ENCODE results near the gene VPS37C. TPM values are rescaled to one million over a fixed set of nuclear protein-coding genes. Genes with fewer than 3 reads are reported as not detected.

Gene VPS37C
- total RNA-seq, 1 experiment from 2014 or later: 24.0 TPM

DNA sequence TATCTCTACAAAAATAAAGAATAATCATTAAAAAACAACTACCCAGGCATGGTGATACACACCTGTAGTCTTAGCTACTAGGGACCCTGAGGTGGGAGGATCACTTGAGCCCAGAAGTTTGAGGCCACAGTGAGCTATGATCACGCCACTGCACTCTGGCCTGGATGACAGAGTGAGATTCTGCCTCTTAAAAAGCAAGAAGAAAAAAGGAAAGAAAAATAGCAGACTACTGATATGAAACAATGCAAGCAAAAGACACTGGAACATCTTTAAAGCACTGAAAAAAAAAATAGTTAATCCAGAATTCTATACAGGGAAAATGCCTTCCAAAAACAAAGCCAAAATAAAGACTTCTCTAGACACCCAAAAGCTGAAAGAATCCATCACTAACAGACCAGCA lies 5.9 kb downstream of the VPS37C start:
- ChIA-PET POLR2A (no interaction called here), CTCF (no interaction called here)
- Histone ChIP-seq H3K4me3 (ENCODE audit: low read depth in 2 of 2, low read length in 2 of 2) (no peak overlapping the region), H3K27ac (ENCODE audit: low read length) (no peak overlapping the region), H3K9me3 (ENCODE audit: control insufficient read depth, insufficient read depth, low read depth, low read length) (peaks cover 14% of the 10 kb centered on the region; the same call in 1 of the 2 replicates), H3K4me1 (ENCODE audit: control insufficient read depth, insufficient read depth, low read length) (peaks cover 43% of the 10 kb centered on the region), H3K36me3 (ENCODE audit: control insufficient read depth, insufficient read depth, low read length) (no peaks in the 10 kb centered on the region), H3K27me3 (ENCODE audit: control insufficient read depth, insufficient read depth, low read length) (no peaks in the 10 kb centered on the region)
- TF ChIP-seq POLR2AphosphoS5 (IDR thresholded peaks at IDR 0.05; ENCODE audit: low read depth, low read length): no peak
- TF ChIP-seq, protein P1, sequence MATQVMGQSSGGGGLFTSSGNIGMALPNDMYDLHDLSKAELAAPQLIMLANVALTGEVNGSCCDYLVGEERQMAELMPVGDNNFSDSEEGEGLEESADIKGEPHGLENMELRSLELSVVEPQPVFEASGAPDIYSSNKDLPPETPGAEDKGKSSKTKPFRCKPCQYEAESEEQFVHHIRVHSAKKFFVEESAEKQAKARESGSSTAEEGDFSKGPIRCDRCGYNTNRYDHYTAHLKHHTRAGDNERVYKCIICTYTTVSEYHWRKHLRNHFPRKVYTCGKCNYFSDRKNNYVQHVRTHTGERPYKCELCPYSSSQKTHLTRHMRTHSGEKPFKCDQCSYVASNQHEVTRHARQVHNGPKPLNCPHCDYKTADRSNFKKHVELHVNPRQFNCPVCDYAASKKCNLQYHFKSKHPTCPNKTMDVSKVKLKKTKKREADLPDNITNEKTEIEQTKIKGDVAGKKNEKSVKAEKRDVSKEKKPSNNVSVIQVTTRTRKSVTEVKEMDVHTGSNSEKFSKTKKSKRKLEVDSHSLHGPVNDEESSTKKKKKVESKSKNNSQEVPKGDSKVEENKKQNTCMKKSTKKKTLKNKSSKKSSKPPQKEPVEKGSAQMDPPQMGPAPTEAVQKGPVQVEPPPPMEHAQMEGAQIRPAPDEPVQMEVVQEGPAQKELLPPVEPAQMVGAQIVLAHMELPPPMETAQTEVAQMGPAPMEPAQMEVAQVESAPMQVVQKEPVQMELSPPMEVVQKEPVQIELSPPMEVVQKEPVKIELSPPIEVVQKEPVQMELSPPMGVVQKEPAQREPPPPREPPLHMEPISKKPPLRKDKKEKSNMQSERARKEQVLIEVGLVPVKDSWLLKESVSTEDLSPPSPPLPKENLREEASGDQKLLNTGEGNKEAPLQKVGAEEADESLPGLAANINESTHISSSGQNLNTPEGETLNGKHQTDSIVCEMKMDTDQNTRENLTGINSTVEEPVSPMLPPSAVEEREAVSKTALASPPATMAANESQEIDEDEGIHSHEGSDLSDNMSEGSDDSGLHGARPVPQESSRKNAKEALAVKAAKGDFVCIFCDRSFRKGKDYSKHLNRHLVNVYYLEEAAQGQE (IDR thresholded peaks at IDR 0.05; ENCODE audit: insufficient read depth in 1 of 2, low read depth in 2 of 2, low read length in 1 of 2): no peak
- in situ Hi-C loops (cut with HindIII; ENCODE audit: low pct_unique_long_range_greater_than_20kb, low sequenced_read_pairs): no loop called here
- ATAC-seq (no peak), DNase-seq (ENCODE audit: low read depth, low spot score) (no peak)
- intact Hi-C loops (cut with micrococcal nuclease; ENCODE audit: unreplicated experiment): no loop called here
- no TSS peak for BruUV-seq (replicated peaks)

DNA sequence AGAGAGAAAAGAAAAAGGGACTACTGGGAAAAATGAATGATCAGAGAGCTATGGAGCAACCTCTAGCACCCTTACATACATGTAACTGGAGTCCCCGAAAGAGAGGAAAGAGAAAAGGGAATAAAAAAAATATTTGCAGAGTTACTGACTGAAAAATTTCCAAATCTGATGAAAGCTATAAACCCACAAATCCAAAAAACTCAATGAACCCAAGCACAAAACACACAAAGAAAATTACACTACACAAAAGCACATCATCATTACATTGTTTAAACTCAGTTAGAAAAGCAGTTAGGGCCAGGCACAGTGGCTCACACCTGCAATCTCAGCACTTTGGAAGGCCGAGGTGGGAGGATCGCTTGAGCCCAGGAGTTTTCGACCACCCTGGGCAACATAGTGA lies 6.7 kb downstream of the VPS37C start:
- Histone ChIP-seq H3K36me3 (ENCODE audit: control insufficient read depth, insufficient read depth, low read length) (no peaks in the 10 kb centered on the region), H3K9me3 (ENCODE audit: control insufficient read depth, insufficient read depth, low read depth, low read length) (peaks cover 14% of the 10 kb centered on the region; the same call in 1 of the 2 replicates), H3K27me3 (ENCODE audit: control insufficient read depth, insufficient read depth, low read length) (no peaks in the 10 kb centered on the region), H3K27ac (ENCODE audit: low read length) (no peak overlapping the region), H3K4me3 (ENCODE audit: low read depth in 2 of 2, low read length in 2 of 2) (no peak overlapping the region), H3K4me1 (ENCODE audit: control insufficient read depth, insufficient read depth, low read length) (peaks cover 41% of the 10 kb centered on the region)
- POLR2A ChIA-PET: no interaction called here
- TF ChIP-seq, protein P2, sequence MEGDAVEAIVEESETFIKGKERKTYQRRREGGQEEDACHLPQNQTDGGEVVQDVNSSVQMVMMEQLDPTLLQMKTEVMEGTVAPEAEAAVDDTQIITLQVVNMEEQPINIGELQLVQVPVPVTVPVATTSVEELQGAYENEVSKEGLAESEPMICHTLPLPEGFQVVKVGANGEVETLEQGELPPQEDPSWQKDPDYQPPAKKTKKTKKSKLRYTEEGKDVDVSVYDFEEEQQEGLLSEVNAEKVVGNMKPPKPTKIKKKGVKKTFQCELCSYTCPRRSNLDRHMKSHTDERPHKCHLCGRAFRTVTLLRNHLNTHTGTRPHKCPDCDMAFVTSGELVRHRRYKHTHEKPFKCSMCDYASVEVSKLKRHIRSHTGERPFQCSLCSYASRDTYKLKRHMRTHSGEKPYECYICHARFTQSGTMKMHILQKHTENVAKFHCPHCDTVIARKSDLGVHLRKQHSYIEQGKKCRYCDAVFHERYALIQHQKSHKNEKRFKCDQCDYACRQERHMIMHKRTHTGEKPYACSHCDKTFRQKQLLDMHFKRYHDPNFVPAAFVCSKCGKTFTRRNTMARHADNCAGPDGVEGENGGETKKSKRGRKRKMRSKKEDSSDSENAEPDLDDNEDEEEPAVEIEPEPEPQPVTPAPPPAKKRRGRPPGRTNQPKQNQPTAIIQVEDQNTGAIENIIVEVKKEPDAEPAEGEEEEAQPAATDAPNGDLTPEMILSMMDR (IDR thresholded peaks at IDR 0.05): no peak
- no peak for TF ChIP-seq POLR2AphosphoS5 (IDR thresholded peaks at IDR 0.05; ENCODE audit: low read depth, low read length)
- no peak for TF ChIP-seq TCF7L2 (IDR thresholded peaks at IDR 0.05; ENCODE audit: low read depth, low read length)
- TF ChIP-seq, protein P1 (IDR thresholded peaks at IDR 0.05; ENCODE audit: insufficient read depth in 1 of 2, low read depth in 2 of 2, low read length in 1 of 2): no peak
- no peak for TF ChIP-seq SIN3A (IDR thresholded peaks at IDR 0.05; ENCODE audit: borderline replicate concordance, insufficient read depth, low read depth, low read length)
- intact Hi-C loops (cut with micrococcal nuclease; ENCODE audit: unreplicated experiment) (no loop called here), in situ Hi-C loops (cut with HindIII; ENCODE audit: low pct_unique_long_range_greater_than_20kb, low sequenced_read_pairs) (no loop called here)
- CTCF ChIA-PET: interaction anchor here (0.6 kb wide), 1 partner anchor 108 kb away, joined by 9 read pairs; no protein-coding TSS in a partner anchor
- BruUV-seq (replicated peaks): no TSS peak
- DNase-seq (ENCODE audit: low read depth, low spot score) (no peak), ATAC-seq (no peak)
